Measurements from ENCODE around the gene PPP1R13L. TPM values are rescaled to one million over a fixed set of nuclear protein-coding genes. Genes with fewer than 3 reads are reported as not detected.

The PPP1R13L gene
- total and polyA plus RNA-seq, 4 donors = 0.51 to 7.7 (median 4.9) TPM

- 94% methylated on average over 44 of the region's 44 CpGs for WGBS
- no peak for DNase-seq (ENCODE audit: low spot score)
- H3K9me3 ChIP-seq (ENCODE audit: control insufficient read depth in 4 of 4, low read length in 3 of 4) = no peaks in the 10 kb centered on the region
- peaks cover 0 to 18% (median 3%) of the 10 kb centered on the region in 4 donors for H3K36me3 ChIP-seq (ENCODE audit: control insufficient read depth in 4 of 4, insufficient read depth in 3 of 4, low read depth in 1 of 4, low read length in 3 of 4)
- TF ChIP-seq YY1 (IDR thresholded peaks at IDR 0.05) = no peak
- TF ChIP-seq GABPA (IDR thresholded peaks at IDR 0.05 in 1 of 2, conservative IDR thresholded peaks at IDR 0.05 in 1 of 2) = no peak
- TF ChIP-seq, protein P1, sequence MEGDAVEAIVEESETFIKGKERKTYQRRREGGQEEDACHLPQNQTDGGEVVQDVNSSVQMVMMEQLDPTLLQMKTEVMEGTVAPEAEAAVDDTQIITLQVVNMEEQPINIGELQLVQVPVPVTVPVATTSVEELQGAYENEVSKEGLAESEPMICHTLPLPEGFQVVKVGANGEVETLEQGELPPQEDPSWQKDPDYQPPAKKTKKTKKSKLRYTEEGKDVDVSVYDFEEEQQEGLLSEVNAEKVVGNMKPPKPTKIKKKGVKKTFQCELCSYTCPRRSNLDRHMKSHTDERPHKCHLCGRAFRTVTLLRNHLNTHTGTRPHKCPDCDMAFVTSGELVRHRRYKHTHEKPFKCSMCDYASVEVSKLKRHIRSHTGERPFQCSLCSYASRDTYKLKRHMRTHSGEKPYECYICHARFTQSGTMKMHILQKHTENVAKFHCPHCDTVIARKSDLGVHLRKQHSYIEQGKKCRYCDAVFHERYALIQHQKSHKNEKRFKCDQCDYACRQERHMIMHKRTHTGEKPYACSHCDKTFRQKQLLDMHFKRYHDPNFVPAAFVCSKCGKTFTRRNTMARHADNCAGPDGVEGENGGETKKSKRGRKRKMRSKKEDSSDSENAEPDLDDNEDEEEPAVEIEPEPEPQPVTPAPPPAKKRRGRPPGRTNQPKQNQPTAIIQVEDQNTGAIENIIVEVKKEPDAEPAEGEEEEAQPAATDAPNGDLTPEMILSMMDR (IDR thresholded peaks at IDR 0.05; ENCODE audit: low read depth, low read length, missing input control) = no peak
- TF ChIP-seq SP1 (IDR thresholded peaks at IDR 0.05) = no peak
- TF ChIP-seq, protein P2, sequence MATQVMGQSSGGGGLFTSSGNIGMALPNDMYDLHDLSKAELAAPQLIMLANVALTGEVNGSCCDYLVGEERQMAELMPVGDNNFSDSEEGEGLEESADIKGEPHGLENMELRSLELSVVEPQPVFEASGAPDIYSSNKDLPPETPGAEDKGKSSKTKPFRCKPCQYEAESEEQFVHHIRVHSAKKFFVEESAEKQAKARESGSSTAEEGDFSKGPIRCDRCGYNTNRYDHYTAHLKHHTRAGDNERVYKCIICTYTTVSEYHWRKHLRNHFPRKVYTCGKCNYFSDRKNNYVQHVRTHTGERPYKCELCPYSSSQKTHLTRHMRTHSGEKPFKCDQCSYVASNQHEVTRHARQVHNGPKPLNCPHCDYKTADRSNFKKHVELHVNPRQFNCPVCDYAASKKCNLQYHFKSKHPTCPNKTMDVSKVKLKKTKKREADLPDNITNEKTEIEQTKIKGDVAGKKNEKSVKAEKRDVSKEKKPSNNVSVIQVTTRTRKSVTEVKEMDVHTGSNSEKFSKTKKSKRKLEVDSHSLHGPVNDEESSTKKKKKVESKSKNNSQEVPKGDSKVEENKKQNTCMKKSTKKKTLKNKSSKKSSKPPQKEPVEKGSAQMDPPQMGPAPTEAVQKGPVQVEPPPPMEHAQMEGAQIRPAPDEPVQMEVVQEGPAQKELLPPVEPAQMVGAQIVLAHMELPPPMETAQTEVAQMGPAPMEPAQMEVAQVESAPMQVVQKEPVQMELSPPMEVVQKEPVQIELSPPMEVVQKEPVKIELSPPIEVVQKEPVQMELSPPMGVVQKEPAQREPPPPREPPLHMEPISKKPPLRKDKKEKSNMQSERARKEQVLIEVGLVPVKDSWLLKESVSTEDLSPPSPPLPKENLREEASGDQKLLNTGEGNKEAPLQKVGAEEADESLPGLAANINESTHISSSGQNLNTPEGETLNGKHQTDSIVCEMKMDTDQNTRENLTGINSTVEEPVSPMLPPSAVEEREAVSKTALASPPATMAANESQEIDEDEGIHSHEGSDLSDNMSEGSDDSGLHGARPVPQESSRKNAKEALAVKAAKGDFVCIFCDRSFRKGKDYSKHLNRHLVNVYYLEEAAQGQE (IDR thresholded peaks at IDR 0.05) = no peak
- no peak for TF ChIP-seq HNF4A (conservative IDR thresholded peaks at IDR 0.05)
- no peak for TF ChIP-seq NR2F2 (IDR thresholded peaks at IDR 0.05)
- TF ChIP-seq, protein P3, sequence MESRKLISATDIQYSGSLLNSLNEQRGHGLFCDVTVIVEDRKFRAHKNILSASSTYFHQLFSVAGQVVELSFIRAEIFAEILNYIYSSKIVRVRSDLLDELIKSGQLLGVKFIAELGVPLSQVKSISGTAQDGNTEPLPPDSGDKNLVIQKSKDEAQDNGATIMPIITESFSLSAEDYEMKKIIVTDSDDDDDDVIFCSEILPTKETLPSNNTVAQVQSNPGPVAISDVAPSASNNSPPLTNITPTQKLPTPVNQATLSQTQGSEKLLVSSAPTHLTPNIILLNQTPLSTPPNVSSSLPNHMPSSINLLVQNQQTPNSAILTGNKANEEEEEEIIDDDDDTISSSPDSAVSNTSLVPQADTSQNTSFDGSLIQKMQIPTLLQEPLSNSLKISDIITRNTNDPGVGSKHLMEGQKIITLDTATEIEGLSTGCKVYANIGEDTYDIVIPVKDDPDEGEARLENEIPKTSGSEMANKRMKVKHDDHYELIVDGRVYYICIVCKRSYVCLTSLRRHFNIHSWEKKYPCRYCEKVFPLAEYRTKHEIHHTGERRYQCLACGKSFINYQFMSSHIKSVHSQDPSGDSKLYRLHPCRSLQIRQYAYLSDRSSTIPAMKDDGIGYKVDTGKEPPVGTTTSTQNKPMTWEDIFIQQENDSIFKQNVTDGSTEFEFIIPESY (IDR thresholded peaks at IDR 0.05) = no peak
- no peak for TF ChIP-seq EGR1 (IDR thresholded peaks at IDR 0.05; ENCODE audit: low read depth in 2 of 2)
- TF ChIP-seq FOXA2 (IDR thresholded peaks at IDR 0.05) = no peak
- no peak for TF ChIP-seq JUND (IDR thresholded peaks at IDR 0.05)
- H3K9ac ChIP-seq (ENCODE audit: low read depth in 1 of 2, low read length in 2 of 2) = no peak overlapping the region
- no peaks in the 10 kb centered on the region for H3K4me1 ChIP-seq (ENCODE audit: control insufficient read depth in 4 of 4, insufficient read depth in 4 of 4, low read length in 3 of 4)
- H3K27me3 ChIP-seq (ENCODE audit: control insufficient read depth in 4 of 4, insufficient read depth in 4 of 4, low read length in 3 of 4) = no peaks in the 10 kb centered on the region
- no peak overlapping the region for H3K27ac ChIP-seq (ENCODE audit: low read depth in 1 of 2, low read length in 2 of 2)
- no peak overlapping the region for H3K4me3 ChIP-seq (ENCODE audit: low read depth in 1 of 3, low read length in 3 of 3)
Observed at GRCh38 chr19:45363861-45364459, 40.9 kb downstream of the PPP1R13L start.

DNA sequence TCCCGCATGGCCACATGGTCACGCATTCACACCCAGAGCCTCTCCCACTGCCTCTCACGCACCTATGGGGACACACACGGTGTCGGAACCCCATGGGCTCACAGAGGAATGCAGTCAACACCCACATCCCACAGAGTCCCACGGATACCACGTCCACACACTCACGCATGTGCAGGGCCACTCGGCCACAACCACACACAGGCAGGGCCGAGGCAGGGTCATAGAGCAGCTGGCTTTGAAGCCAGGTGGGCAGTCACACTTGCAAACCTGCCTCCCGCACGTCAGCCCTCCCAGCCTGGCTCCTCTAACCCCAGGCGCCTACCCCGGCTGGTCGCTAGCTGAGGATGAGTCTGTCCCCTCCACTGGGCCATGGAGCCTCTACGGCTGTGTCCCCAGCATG lies 42.6 kb downstream of the PPP1R13L start:
- Histone ChIP-seq H3K36me3 (ENCODE audit: control insufficient read depth in 4 of 4, insufficient read depth in 3 of 4, low read depth in 1 of 4, low read length in 3 of 4) (peaks cover 0 to 21% (median 3%) of the 10 kb centered on the region in 4 donors), H3K27me3 (ENCODE audit: control insufficient read depth in 4 of 4, insufficient read depth in 4 of 4, low read length in 3 of 4) (no peaks in the 10 kb centered on the region), H3K9me3 (ENCODE audit: control insufficient read depth in 4 of 4, low read length in 3 of 4) (no peaks in the 10 kb centered on the region), H3K4me1 (ENCODE audit: control insufficient read depth in 4 of 4, insufficient read depth in 4 of 4, low read length in 3 of 4) (no peaks in the 10 kb centered on the region), H3K27ac (ENCODE audit: low read depth in 1 of 2, low read length in 2 of 2) (no peak overlapping the region), H3K4me3 (ENCODE audit: low read depth in 1 of 3, low read length in 3 of 3) (no peak overlapping the region), H3K9ac (ENCODE audit: low read depth in 1 of 2, low read length in 2 of 2) (no peak overlapping the region)
- 92% methylated on average over 16 of the region's 16 CpGs for WGBS
- TF ChIP-seq SP1 (IDR thresholded peaks at IDR 0.05) = no peak
- TF ChIP-seq RAD21 (IDR thresholded peaks at IDR 0.05) = no peak
- TF ChIP-seq, protein P1 (IDR thresholded peaks at IDR 0.05; ENCODE audit: low read depth, low read length, missing input control) = no peak
- no peak for TF ChIP-seq ATF3 (IDR thresholded peaks at IDR 0.05)
- TF ChIP-seq HNF4A (conservative IDR thresholded peaks at IDR 0.05) = no peak
- TF ChIP-seq JUND (IDR thresholded peaks at IDR 0.05) = no peak
- TF ChIP-seq, protein P3 (IDR thresholded peaks at IDR 0.05) = no peak
- TF ChIP-seq MAX (IDR thresholded peaks at IDR 0.05) = no peak
- no peak for TF ChIP-seq HNF4G (IDR thresholded peaks at IDR 0.05)
- TF ChIP-seq RXRA (IDR thresholded peaks at IDR 0.05) = no peak
- TF ChIP-seq GABPA (IDR thresholded peaks at IDR 0.05 in 1 of 2, conservative IDR thresholded peaks at IDR 0.05 in 1 of 2) = no peak
- no peak for DNase-seq (ENCODE audit: low spot score)
